Thyroid gland (tissue), 4 donors: ENCODE data around the gene DDX39B.

Source experiments
- CTCF ChIP-seq, 6 experiments: fragments of 200-600 bp in 3 of 6; fragments of 450-650 bp in 3 of 6; sonication (generic) in 3 of 6; IDR thresholded peaks; one replicate each; pipeline ENCODE4 v1.5.1; 2016 to 2019; ENCODE audit warnings: antibody characterized with exemption in 6 of 6, mild to moderate bottlenecking in 2 of 6, inconsistent platforms in 1 of 6, moderate library complexity in 1 of 6
- POLR2A ChIP-seq, 2 donors: fragments of 450-650 bp; IDR thresholded peaks; one replicate each; pipeline ENCODE4 v1.6.1; 2017; ENCODE audit warnings: antibody characterized with exemption in 2 of 2, mild to moderate bottlenecking in 2 of 2, moderate library complexity in 1 of 2

GRCh38 chr6:31483392-31483791 lies 58.4 kb downstream of the DDX39B start:
- TF ChIP-seq CTCF (IDR thresholded peaks at IDR 0.05) (no peak), POLR2A (IDR thresholded peaks at IDR 0.05) (no peak)
